Dedifferentiated amniotic fluid mesenchymal stem cell (primary cell): ENCODE results near the gene CTIF.

Experiments
- DNase-seq: peaks from one replicate; pipeline ENCODE4 v3.0.0-alpha.2; 2016; ENCODE audit errors: extremely low spot score

The CTIF gene

DNA sequence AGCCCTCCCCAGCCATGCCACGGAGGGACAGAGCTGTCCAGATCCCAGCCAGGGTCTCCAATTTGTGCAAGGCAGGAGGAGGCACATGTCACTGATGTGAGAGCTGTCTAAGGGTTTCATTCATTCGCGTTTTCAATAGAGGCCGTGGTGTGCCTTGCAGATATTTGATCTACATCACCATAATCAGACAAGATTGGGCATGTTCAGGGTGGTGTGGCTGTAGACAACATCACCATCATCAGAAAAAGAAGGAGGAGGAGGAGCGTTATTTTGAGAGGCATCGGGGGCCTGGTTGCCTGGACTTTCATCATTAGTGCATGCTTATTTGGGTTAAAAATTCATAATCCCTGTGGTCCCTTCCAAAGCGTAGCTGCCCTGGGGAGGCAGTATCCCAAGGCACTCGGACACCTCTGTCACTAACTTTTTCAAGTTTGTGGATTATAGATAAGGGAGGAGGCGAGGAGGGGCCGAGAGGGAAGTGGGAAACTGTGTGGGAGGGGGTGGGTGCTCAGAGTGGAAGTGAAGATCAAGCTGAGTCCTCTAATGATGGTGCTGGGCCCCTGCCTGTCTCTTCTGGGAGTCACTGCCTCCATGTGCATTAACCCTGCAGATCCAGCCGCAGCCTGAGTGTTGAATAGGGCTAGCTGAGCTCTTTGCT, 194.1 kb downstream of the CTIF start:
- no peak for DNase-seq

DNA sequence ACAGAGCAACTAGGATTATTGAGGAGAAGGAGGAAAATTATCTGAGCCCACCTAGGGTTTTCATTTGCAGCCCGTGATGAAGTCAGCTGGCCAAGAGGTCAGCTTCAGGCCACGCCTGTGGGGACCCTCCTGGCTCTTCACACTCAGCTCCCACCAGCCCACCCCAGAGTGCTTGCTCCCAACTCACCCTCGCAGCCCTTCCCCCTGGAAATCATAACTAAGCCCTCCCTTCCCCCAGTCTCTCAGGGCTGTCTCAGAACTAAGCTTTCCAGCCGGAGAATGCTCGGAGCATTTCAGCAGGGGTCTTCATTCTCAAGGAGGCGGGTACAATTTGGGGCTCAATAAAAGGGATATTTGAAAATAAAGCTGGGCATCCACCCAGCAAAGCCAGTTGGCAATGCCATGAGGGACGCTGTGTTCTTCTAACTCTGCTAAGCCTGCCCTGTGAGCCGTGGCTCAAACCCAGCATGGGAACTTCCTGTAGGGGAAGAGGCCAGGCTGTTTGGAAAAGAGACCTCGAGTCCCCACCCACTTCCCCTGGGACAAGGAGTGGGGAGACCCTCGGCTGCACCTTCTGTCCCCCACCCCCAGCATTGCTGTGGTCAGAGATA, 194.9 kb downstream of the CTIF start:
- no peak for DNase-seq

DNA sequence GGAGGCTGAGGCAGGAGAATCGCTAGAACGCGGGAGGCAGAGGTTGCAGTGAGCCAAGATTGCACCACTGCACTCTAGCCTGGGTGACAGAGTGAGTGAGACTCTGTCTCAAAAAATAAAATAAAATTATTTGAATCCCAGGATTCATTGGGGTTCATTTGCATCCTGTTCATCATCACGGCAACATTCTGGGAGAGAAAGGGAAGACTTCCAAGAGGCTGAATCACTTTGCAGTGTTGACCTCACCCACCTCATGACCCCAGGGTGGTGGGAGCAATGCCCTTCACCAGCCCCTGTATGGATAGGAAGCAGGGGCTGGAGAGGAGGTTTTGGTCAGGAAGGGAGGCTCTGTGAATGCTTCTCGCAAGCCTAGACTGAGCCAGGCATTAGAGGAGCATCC, 195.6 kb downstream of the CTIF start:
- DNase-seq, result no peak

DNA sequence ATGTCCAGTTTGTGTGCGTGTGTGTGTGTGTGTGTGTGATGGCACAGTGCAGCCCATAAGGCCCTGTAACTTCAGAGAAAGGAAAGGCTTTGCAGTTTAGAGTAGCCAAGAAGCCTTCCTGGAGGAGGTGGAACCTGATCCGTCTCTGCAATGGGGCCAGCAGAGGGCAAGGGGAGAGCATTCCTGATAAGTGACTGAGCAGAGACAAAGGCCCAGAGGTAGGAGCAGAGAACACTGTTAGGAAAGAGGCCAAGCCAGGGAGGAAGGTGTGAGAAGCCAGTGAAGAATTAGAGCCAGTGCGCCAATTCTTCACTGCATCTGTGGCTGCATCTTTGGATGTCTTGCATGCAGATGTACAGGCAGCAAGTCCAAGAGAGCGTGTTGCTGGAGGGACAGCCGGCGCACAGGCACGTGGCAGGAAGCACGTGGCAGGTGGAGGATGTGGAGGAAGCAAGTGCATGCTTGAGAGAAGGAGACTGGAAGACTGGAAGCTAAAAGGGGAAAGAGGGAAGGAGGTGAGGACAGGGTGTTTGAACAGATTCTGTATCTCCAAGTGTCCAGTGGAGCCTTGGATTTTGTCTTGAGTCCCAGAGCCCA, 196.3 kb downstream of the CTIF start:
- DNase-seq, result no peak

DNA sequence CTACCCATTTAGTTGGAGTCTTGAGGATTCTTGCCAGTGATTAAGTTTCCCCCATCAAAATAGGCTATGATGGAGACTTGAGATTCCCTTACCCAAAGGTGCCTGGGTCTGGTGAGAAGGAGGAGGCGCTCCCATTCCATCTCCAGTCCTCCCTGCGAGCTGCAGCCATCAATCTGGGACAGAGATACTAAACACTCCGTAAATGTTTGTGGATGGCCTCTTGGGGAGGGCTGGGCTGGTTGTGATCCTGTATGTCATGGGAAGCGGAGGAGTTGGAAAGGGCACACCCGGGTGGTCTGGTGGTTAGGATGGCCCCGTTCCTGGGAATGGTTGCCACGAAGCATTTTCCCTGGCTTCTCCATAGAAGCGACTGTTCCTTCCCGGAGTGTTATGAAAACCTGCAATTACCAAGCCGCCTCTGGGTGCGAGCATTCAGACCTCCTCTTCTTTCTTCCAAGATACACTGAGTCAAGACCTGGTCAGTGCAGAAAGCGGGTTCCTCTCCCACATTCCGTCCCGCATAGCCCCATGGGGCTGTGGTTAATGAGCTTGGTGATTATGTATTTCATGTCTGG, 196.9 kb downstream of the CTIF start:
- no peak for DNase-seq

DNA sequence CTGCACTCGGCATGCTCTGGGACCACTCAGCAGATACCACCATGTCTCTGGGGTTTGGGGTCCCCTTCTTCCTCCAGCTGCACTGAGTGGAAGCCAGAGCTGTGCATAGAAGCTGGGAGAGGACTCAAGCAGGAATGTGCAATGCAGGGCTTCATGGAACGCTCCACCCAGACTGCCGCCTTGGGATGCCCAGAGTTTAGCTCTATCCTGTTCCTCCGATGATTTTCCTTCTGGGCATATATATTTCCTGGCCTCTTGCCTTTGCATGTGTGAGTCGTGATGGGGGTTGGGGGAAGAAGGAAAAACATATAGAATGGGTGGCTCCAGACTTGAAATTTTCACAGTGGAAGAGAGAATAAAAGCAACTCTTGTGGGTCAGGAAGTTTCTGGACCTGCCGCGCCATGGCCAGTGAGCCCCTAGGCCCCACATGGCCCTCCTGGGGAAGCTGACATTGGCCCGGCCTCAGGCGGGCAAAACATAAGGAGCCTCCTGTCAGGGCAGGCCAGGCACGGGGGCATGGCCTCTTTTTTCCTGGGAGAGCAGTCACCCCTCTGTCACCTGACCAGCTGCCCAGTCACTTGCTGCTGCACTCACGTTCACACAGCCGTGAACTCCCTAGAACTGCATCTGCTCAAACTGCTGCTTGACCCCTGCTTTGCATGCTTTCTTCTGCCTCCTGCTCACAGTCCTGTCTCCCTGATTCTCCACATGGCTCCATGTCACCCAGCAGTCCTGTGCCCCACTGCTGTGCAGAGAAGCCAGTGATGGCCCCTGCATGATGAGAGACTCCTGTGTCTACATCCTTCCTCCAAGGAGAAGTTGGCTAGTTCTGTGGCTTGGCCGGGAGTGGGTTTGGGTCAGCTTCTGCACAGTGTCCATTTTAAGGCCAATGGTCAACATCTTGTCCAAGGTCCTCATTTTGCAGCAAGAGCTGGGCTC, 197.8 kb downstream of the CTIF start:
- no peak for DNase-seq

DNA sequence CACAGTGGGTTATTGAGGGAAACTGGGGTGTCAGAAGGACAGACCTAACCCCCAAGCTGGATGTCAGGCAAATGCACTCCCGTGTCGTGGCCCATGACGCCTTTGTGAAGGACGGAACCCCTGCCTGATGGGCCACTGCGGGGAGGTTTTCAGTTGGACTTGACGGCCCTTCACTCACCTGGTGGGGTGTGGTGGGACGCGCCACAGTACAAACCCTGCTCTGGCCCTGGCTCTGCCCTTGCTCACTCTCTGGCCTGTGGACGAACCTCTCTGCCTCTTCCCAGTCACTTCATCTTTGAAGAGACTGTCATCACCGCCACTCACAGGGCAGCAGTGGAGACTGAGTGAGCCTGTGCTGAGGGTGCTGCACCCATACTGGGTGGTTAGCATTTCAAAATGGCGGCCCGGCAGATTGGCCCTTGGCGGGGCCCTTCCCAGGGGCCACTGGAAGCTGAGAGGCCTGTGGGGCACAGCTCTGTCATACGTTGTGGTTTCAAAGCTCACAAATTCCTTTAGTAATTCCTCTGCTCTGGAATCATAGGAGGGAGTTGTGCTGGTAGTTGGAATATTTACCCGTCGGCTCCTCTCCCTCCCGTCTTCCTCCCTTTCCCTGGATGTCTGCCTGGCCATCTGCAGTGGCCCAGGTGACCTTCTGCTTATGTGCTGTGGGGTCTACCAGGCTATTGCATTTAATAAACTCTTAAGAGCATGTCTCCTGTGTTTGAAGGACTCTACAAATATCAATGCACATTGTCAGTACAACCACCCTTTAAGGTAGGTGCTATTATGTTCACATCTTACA, 200.6 kb downstream of the CTIF start:
- no peak for DNase-seq

DNA sequence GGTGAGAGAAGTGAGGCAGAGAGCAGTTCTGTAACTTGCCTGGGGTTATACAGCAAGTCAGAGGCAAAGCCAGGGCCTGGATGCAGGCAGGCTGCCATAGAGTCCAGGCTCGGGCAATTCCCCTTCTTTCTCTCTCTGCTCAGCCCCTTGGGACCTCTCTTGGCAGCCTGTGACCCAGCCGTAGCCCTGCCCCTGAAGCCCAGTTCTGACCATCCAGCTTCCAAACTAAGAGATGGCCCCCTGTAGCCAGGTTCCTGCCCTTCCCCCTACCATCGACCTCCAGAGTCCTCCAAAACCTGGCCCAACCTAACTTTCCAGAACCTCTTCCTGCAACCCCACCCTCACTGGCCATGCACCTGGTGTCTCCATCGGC, 201.2 kb downstream of the CTIF start:
- no peak for DNase-seq

DNA sequence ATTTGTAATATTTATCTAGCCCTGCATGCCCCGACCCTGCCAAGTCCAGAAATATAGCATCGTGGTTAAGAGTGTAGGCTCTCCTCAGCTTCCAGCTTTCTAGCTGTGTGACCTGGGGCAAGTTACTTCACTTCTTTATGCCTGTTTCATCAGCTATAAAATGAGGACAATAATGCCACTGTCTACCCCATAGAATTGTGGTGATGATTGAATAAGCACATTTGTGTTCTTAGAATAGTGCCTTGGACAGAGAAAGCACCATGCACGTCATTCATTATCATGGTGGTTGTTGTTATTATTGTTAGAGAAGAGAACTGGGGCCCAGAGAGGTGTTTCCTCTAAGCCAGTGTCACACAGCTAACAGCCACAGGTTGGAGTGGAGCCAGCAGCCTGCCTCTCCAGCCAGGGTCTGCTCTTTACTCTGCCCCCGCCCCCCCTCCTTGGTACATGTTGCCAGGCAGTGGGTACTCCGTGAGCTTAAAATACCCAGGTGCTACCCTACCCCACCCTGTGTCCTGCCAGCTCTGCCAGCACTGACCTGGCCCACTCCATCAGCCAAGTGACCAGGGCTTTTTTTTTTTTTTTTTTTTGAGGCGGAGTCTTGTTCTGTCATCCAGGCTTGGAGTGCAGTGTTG, 202.1 kb downstream of the CTIF start:
- no peak for DNase-seq

DNA sequence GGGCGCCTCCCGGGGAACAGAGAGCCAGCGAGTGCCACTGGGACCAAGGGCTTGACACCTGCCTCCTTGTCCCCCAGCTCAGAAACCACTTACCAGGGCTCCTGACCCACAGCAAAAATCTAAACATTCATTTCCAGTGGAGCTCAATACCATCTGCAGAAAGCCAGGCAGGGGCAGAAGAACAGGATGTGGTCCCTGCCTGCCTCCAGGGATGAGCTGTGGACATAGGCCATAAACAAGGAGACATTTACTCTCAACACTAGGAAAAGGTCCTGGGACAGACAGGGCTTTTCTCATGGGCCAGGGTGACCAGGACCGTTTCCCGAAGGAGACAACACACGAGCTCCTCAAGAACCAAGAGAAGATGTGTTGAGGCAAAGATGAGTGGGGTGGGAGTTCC, 203.0 kb downstream of the CTIF start:
- no peak for DNase-seq

DNA sequence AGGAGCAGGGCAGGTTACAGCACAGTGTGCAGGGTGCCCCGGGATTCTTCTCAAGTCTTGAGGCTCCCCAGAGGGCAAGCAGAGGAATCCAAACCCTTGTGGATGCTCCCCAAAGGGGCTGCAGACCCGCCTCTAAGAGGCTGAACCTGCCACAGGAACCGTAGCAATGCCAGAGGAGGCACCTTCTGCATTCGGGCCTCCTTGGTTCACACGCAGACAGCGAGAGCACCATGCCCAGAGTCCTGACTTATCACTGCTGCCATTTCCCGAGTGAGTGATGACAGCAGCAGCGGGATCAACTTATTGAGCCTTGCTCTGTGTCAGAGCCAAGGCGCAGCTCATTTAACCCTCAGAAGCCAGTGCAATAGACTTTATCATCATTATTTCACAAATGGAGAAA, 203.5 kb downstream of the CTIF start:
- DNase-seq, result no peak

DNA sequence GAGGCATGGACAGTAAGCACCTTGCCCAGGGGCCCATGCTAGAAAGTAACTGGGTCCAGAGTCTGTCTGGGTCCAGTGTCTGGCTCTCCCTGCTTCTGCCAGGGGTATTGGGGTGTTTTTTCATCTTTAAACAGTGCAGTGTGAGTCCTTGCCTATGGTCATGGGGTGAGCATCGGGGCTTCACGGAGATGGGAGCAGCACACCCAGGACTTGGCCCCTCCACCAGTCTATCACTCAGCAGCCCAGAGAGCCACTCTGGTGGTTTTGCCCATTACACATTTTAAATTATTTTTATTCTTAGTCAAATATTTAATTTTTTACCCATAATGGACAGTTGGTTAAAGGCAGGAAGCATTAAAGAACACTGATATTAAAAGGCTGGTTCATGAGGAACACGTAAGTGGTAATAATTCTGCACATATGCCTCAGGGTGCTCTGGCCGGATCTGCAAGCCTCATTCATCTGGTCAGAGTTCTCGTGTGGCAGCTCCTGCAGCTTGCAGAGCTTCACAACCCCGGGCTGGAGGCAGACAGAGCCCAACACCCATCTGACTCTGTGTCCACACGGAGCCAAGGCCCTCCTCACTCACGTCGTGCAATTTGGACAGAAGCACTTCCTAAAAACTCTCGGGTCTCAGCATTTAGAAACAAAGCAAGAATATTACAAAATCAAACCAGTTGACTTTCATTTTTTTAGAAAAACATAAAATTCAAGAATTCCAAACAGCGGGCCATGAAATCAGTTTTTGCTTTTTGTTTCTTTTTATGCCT, 204.1 kb downstream of the CTIF start:
- DNase-seq, result peak; percentile 37

DNA sequence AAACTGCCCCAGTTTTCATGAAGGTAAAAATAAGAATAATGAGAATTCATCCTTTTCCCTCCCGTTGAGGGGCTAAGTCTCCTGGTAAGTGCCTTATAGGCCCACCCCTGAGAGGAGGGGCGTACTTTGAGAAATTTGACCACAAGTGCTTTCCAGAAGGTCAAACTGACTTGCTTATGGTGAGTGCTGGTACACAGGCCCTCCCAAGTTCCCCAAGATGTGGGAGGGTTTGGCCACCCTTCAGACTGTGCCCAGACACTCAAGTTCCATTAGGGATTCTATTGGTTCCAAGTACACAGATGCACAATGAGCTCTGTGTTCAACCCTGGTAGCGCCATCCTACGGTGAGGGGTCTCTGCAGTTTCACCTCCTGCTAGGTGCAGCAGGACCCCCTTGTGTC, 205.1 kb downstream of the CTIF start:
- DNase-seq, result no peak

DNA sequence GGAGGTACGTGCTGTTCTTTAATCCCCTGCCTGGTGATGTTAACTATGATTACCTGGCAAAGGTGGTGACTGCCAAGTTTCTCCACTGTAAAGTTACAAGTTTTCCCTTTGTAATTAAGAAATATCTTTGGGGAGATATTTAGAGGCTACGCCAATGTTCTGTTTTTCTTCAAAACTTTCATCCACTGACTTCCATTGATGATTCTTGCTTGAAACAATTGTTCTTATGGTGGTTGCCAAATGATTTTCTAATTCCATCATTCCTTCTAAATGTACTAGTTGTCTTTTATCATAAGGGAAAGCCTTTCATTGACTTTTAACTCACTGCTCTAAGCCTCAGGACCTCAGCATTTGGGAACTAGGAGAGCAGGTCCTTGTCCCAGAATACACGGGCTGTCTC, 206.5 kb downstream of the CTIF start:
- DNase-seq, result no peak

DNA sequence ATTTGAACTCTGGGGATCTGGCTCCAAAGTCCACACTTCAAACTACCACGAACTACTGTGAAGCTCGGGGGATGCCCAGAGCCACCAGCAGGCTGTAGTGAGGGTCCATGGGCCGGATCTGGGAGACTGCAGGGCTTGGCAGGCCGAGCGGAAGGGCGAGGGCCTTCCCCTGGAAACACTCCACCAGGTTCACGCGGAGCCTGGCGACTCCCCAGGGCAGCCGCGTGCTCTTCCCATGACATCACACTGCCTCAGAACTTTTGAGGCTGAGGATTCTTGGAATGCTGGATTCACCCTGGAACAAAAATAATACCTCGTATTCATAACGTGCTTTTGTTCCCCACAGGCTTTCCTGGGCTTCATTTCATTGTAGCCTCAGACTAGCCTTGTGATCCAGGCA, 210.9 kb downstream of the CTIF start:
- no peak for DNase-seq

DNA sequence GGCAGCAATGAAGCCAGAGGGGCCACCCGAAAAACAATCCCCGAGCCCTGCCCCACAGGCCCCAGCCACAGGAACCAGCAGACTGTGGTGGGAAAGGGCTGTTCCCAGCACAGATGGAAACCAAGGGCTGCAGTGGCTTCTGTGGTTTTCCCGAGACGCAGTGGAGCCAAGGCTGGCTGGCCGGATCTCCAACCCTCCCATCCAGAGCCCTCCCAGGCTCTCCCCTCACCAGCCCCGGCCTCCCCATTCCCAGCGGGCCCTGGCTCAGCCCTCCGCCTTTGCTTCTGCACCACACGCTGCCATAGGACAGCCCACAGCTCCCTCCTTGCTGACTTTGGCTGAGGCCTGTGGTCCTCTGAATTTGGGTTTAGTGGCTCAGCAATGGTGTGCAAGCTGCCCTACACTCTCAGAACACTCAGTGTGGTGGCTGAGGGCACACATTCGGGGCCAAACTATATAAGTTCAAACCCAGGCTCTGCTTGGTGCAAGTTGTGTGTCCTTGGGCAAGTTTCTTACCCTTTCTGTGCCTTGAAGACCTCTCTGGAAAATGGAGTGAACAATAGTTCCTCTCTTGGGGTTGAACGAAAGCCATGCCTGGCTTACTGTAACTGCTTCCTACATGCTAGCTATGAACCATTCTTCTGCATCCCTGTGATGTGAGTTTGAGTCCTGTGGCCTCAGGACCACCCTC, 211.8 kb downstream of the CTIF start:
- no peak for DNase-seq

DNA sequence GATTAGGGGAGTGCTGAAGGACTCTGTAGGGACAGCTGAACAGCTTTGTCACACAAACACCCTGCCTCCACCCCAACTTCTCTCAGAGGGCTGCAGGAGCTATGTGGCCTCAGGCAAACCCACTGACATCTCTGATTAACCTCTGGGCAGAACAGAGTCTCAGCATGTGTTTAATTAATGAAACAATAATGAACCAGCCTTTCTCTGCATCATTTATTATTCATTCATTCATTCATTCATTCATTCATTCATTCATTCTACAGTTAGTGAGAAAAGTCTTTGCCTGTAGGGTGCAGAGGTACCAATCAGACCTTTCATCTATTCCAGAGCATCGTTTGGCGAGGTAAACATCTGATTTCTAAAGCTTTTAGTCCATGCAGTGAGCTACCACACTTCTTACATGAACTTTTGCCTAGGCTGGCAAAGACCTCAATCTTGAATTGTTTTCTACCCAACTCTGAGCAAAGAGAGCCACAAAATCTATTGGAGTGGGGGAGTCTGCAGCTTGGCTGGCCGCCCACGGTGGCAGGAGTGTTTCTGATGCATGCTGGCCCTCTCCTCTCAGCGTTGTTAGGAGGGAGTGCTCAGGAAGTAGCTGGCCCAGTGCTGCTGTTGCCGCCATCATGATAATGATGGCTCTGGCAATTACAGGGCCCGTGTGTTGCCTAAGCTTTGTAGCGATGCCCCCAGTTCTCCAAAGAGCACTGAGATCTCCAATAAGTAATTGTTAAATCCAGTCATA, 213.1 kb downstream of the CTIF start:
- DNase-seq, result no peak

DNA sequence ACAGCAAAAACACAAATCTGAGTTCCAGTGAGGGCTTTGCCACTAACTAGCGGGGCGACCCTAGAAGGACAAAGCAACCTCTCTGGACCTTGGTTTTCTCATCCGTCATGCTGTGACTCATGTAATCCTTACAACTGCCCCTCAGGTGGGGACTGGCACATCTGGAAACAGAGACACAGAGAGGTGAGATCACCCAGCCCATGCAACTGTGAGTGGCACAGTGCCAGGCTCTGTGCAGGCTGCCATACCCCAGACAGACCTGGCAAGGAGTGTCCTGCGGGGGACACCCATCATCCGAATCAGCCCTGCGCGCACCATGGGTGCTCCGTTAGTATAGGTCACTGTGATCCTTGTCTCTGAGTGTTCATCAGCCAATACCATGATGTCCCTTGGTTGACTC, 213.6 kb downstream of the CTIF start:
- DNase-seq, result no peak

DNA sequence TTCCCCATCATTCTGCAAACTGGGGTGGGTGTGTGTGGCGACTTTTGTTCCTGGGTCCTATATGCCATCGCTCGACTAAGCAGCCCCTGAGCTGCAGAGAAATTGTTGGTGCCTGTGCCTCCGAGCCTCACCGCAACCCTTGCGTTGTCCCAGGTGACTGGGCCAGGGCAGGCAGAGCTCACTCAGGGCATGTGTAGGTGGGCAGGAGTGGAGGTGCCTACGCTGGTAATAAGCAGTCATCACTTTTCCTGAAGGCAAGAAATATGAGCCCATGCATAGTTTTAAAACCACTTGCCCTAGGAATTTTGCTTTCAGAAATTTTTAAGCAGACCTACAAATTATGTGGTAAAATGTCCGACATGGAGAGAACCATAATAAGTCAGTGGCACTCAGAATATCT, 214.1 kb downstream of the CTIF start:
- DNase-seq, result no peak
